Activated CD4-positive, alpha-beta T cell treated with anti-CD3 and anti-CD28 coated beads for 4 hours (primary cell): ENCODE results near the gene GPR153.

Experiments used
- DNase-seq, 2 donors: peaks; one replicate each; pipeline ENCODE4 v3.0.0-alpha.2; 2020

The GPR153 gene

DNA sequence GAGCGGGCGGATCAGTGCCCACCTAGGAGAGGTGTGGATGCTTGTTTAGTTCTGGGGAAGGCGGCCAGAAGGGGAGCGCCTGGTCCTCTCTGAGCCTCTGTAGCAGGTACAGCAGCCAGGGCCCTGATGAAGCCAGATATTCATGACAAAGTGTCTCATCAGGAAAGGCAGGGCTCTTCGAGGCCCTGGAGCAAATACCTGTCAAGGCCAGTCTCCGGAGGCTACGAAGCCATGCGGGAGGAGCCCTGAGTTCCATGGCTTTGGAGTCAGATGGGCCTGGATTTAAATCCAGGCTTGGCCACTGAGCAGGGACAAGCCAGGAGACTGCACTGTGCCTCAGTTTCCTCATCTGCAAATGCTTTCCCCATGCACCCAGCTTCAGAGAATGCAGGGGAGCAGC is 25.4 kb upstream of the GPR153 start:
- no peak for DNase-seq

DNA sequence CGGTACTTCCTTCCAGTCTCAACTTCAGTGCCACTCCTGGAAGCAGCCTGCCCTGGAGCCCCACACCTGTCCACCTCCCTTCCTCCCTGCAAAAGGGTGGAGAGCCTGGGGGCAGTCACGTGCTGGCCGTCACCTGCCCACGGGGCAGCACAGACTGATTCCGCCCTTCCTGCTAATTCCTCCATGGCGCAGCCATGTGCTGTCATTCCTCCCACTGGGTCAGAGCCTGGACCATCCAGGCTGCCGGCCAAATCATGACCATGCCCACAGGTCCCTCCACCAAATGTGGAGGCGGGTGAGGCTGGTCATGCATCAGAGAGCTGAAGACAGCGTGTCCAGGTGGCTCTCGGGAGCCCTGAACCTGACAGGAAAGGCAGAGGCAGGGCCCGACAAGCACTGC is 24.4 kb upstream of the GPR153 start:
- DNase-seq, result no peak

DNA sequence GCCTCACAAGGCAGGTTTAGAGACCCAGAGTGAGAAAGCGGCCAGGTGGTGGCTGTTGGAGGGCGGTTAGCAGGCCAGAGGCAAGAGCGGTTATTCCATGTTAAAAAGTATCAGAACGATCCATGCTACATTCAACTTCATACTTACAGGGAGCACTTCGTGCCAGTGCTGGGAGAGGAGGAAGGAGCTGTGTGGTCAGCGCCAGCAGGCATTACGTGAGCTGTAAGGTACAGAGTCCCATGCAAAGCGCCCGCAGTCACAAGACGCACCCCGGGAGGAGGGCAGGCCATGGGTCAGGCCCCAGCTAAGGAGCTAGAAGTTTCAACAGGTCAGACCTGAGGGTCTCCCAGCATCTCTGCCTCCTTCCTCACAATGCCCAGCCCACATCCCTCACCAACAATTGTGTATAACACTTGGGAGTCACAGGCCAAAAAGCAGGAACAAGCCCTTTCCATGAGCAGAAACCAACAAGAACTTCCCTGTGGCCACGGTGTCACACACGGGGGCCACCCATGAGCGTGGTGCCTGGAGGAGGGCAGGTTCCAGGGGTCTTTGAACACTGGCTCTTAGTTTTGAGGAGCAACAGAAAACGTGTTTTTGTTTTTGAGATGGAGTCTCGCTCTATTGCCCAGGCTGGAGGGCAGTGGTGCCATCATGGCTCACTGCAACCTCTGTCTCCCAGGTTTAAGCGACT is 21.8 kb upstream of the GPR153 start:
- no peak for DNase-seq

DNA sequence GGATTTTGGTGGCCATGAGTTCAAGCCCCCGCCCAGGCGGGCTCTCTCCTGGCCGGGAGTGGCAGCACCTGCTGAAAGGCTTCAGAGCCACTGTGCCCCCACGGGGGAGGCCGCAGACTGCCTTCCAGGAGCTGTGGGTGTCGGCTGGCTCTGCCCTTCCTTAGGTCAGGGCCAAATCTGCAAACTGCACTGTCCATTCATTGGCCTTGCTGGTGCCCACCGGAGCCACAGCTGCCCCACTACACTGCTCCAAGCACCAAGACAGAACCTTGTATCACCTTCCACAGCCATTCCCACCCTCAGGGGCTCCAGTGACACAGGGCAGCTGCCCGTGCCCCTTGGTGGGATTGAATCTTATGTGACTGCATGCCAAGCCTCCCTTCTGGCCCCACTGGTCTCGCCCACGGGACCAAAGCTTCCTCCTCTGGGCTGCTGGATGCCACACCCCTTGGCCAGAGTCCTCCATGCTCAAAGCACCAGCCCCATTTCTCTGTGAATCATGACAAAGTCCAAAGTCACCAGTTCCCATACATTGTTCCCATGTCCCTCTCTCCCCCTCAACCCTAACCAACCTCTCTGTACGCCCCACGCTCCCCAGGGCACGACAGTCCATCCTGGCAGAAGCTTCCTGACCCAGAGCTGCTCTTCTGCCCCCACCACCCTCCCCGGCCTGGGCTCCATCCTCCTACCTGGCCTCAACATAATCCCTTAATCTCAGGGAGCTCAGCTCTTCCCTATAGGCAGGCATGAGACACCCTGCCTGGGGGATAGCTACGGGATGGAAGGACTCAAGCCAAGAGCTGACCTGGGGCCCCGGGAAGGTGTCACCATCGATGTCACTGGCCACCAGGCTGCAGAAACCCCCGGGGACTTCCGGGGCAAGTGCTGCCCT is 20.9 kb upstream of the GPR153 start:
- DNase-seq, result no peak

DNA sequence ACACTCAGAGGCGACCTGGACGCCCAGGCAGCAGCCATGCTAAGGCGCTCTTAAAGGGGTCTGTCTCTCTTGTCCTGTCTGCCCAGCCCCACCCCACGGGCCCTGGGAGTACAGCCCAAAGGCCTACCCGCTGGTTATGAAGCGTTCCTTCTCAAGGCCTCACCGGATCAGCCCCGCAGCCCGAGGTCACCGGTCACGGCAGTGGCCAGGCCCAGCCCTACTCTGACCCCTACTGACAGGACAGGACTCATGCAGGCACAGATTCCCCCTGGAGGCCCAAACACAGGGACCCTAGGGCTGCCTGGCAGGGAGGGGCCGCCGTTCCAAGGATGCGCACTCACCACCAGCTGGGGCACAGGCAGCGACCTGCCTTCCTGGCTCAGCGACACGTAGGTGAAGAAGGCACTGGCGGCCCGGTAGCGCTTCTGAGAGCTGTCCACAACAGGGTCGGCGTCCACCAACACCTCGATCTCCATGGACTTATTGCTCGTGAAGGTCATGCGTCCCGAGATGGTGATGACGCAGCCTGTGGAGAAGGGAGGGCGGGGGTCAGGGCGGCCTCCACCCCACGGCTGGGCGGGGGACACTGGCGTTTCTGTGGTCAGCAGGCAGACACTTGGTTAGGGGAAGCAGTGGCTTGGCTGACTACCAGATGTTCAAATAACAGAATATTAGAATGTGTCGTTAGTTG is 20.0 kb upstream of the GPR153 start:
- no peak for DNase-seq

DNA sequence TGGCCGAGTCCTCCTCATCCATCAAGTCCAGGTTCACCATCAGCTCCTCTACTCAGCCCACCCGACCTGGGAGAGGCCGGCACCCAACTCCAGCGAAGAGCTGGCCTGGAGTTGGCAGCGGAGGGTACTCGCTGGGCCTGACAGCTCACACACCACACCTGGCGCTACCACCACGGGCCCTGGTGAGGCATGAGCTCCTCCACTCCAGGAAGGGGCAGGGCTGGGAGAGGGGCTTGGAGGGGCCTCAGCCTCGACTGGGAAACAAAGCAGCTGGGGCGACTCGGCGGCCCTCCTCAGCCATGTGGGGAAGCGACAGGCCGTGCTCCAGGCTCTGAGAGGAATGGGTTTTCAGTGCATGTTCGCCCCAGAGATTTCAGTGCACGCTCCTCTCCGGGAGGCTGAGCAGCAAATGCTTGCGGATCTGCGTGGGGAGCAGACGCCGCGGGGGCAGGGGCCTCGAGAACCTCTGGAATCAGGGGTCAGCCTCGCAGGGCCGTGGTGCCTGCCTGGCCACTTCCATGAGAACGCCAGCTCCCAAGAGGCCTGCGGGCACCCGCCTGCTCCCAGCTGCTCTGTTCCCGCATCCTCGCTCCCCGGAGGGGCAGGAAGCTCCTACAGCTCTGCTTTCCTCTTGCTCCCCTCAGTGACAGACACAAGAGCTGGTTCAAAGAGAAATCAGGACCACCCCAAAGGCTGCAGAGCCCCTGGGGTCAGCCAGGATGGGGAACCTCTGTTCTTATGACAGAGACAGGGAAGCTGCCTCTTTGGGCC is 18.9 kb upstream of the GPR153 start:
- no peak for DNase-seq

DNA sequence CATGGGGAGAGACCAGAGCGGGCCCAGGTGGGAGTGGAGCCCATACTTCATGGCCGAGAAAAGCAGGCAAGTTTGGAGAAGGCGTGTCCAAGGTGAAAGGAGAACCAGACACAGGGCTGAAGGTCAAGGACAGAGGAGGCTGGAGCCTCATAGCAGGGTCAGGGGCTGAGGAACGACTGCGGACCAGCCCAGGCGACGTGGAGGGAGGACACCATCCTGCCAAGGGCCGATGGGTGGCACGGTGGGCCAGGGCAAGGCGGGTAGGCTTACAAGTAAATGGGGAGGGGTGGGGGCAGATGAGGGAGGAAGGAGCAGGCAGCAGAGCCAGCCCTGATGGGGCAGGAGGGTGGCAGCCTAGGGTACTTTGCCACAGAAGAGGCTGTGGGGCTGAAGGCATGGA is 18.2 kb upstream of the GPR153 start:
- no peak for DNase-seq

DNA sequence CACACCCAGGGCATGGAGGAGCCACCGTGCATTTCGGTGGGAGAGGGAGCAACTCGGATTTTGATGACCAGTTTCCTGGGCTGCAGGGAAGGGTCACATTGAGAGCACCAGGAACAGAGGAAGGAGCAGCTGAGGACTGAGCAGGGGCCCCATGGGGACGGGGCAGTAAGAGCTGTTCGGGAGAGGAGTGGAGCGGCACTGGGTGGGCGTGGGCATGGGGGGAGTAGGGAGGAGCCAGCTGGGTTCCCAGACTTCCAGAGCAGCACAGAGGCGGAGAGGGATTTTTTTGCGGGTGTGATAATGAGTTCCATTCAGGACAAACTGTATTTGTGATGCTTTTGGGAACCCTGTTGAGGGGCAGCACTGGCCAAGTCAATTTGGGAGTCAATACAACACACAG is 17.4 kb upstream of the GPR153 start:
- DNase-seq, result no peak

DNA sequence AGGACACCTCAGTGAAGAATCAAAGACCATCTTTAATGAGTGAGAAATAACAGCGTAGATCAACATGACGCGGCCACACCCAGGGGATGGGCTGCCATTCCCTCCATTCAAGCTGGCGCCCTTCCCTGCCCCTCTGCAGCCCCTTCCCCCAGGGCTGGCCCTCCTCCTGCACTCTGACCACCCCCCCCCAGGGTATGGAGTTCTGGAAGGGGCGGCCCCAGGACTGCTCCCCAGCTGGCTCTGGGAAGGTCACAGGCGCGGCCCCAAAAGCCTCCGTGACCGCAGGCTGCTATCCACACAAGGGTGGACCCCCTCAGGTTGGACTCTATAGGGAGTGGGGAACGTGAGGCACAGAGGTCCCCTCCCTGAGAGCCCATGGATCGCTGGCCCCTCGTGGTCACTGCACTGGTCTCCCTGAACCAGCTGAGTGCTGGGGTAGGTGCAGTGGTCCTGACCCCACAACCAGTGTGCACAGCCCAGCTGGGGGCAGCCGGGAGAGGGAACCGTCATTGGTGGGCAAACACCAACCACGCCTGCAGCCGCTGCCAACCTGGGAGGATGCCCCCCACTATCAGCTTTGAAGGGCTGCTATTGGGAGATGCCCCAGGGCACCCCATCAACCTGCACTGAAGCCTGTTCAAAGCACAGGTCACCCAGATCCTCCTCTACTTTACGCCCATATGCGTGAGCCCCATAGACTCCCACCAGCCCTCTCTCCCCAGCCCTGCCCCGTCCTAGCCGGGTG is 16.1 kb upstream of the GPR153 start:
- DNase-seq, result no peak

DNA sequence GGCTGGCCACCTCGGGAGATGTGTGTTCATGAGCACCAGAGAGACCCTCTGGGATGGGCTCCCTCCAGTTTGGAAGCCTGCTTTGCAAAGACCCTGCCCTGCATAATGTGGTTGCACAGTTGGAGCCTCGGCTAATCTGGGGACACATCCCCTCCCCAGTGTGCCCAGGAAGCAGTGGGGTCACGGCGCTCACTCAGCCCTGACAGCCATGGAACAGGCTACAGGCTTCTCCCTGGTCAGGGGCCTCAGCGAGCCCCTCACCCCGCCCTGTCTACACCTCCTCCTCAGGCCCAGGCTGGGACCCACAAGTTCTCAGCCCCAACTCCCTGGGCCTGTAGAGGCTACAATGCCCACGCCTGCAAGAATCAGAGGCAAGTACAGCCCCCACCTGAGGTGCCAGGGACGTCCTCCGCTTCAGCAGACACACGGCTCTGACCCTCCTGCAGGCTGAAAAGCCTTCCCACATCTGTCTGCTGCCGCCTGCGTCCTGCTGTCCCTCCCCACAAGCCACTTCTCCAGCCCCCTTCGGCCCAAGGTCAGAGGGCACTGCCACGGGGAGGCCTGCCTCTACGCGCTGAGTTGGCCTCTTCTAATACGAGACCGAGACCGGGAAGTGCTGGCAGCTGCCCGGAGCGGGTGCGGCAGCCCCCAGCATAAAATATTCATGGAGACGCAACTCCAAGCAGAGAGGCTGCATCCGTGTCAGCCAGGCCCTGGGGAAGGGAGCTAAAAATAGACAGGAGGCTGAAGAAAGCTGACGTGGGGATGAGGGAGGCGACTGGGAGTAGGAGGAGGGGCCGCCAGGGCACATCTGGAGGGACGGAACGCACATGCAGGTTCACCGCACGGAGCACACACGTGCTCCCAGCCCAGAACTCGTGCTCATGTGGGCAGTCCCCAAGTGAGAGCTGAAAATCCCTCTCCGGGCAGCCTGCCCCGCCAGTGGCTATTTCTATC is 15.2 kb upstream of the GPR153 start:
- DNase-seq, result no peak

DNA sequence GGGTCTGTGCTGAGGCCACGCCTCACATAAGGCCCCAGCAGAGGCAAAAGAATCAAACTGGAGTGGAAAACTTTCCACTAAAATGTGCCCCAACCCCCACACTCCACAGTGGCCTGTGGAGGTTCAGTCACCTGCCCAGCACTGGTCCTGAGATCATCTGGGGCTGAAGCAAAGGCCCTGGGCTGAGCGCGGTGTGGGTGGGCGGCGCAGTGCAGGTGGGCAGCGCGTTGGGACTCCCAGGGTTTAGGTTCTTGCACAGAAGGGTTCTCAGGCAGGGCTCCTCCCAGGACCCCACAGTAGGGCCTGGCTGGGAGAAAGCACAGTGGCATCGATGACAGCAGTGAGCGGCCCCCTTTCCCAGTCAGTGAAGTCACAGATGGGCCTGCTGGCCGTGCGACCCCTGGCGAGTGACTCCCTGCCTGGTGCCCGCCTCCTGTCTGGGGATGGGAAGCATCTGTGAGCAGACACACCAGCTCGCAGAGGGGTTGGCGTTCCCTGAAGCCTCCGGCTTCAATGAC is 13.8 kb upstream of the GPR153 start:
- no peak for DNase-seq

DNA sequence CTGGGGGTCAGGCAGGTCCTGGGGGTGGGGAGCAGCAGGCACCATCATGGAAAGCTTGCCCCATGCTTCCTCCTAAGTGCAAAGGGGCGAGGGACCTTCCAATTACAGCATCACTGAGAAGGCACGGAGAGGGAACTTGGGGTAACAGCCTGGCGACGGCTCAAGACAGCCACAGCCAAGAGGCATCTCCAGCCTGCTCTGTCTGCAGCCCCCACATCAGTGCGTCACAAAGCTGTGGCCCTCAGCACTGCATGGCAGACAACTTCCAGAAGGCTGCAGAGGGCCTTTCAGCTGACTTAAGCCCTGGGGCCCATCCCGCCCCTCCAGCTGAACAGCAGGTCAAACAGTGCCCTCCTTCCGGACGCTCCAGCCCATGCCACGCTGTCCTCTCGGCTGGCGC is 13.2 kb upstream of the GPR153 start:
- DNase-seq, result no peak

DNA sequence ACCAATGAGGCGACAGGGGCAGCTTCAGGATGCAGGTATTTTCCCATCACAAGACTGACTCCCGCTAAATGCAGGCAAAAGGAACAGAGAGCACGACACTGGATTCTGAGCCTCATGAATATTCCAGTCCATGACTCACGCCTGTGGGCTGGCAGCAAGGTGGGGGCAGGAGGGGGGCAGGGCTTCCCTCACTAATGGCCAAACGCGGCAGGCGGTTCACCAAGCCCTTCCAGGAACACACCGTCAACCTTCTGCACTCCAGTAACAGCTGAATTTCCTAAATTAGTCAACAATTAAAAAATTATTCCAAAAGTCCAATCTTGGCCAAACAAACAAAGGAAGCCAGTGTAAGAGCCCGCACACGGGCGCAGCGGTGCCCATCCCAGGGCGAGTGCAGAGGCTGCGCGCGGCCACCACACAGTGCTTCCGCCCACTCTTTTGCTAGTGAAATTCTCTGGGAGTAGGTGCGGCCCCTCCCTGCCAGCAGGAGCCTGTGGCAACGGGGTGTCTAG is 12.5 kb upstream of the GPR153 start:
- DNase-seq, result no peak

DNA sequence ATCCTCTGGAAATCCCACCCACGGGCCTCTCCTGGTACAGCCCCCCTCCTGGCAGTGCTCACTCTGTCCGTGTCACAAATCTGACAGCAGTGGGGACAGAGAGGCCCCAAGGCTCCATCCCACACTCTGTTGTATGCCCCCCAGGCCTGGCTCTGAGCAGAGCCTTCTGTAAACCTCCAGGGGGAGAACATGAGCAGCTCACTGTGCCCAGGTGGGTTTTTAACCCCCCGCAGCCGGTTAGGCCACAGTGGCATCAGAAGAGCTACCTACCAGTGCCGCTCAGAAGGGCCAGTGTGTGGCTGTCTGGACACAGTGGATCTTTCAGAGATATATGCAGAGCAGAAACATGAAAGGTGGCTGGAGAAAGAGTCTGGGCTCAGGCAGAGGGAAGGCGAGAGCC is 12.0 kb upstream of the GPR153 start:
- no peak for DNase-seq

DNA sequence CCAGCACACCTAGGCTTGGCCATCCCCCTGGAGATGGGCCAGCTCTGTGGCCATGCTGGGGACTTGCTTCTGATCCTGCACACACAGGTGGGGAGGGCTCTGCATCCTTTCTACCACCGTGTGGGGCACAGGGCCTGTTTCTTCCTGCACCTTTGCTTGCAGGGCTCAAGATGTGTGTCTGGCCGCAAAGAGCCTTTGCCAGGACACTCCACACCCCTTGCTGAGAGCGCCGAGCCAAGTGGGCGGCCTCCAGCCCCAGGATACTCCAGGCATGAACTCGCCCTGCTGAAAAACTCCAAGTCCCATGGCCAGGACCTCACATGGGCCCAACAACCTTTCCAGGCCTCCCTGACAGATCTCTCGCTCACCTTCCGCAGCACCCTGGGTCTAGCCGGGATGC is 11.6 kb upstream of the GPR153 start:
- DNase-seq, result no peak

DNA sequence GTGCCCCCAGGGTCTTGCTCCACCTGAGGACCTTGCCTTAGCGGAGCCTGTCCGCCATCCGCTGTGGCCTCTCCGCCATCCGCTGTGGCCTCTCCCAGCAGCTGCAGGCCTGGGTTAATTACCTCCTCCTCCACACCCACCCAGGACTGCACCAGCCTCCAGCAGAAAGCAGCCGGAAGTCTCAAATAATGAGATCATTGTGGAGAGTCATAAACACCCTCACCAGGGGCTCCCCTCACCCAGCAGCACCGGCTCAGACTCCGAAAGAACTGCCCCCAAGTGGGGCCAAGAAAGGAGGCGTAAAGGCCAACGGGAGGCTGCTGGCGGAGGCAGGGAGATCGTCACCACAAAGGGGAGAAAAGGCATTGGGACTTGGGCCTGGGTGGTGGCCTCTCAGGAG is 10.7 kb upstream of the GPR153 start:
- DNase-seq, result no peak

DNA sequence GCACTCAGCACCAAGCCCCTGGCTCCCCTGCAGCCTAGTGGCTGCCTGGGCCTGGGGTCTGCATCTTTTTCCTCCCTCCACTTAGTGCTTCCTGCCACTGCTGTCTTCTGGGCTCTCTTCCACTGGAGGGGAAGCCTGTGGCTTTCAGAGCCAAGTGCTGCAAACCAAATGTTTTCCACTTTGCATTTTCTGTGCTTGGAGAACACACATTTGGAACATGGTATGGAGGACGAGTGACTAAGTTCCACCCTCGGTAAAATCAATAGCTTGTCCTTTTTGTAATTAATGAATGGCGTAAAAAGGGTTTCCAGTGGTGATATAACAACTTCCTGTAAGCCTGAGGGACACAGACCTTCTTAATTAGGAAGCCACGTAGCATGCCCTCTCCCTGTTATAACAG is 10.1 kb upstream of the GPR153 start:
- DNase-seq, result no peak

DNA sequence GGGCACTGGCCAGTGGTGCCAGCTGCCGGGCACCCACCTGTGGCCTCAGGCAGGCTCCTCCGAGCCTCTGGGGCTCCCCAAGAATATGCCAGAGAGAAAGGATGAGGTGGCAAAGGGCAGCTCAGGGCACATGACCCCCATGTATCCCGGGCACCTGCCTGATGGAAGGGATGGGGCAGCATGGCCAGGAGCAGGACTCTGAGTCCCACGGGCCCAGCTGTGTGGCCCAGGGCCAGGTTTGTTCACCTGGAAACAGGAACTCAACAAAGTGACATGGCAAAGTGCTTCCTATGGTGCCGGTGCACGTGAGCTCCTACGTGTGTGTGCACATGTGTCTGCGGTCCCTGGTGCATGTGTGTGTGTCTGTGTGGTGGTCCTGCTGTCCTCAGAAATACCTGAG is 9.5 kb upstream of the GPR153 start:
- DNase-seq, result no peak

DNA sequence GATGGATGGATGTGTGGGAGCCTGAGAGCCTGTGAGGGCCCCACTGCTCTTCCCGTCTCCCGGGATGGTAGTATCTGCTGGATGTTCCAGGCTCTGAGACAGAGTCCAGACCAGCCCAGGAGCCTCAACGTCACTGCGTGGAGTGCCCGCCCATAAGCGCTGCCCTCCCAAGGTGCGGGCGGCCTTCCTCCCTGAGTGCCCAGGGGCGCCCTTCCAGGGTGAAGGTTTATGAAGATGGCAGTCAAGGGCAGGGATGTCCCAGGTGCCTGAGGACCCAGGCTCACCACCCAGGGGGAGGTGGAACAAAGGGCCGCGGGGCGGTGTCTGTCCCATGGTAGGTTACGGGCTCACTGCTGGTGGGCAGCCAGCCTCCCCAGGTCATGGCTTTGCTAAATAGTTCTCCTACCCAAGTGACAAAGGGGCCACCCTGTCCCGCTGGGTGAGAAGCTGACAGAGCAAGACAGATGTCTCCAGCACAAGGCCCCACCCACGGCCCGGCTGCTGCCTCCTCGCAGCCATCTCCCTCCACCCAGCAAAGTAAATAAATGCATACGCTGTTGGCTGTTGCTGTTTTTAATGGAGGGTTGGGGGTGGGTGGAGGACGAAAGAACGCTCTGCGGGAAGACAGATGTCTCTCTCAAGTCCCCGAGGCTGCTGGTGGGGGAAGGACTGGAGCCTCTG is 9.0 kb upstream of the GPR153 start:
- no peak for DNase-seq

DNA sequence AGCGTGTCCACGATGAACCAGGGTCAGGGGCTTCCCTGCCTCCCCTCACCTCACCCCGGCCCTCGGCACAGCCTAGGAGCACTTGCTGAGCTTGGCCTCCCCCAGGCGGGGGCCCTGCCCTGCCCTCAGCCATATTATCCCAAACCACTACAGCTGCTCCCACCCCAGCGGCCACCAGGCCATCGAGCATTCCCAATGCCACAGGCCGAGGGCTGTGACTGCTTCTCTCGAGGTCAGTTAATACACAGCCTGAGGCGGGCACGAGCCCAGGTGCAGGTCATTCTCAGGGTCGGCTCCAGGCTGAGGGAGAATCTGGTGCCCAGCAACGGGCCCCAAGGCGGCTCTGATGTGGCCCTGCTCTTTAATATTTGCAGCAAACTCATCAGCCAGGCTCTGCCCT is 8.4 kb upstream of the GPR153 start:
- no peak for DNase-seq
